BJ (cell line): ENCODE measurements around the gene PPP4C. TPM values are rescaled to one million over a fixed set of nuclear protein-coding genes. Genes with fewer than 3 reads are reported as not detected.

ENCODE experiments used
- CTCF ChIA-PET: fragments of 350-600 bp; formaldehyde crosslinking; extraction: SDS; loops from one replicate; lab custom pipeline; 2021; ENCODE audit warnings: antibody characterized with exemption, inconsistent platforms; lab: Yijun Ruan, JAX
- POLR2A ChIA-PET: fragments of 300-600 bp; sonication (Branson Sonifier 250); formaldehyde crosslinking; extraction: SDS; loops from one replicate; lab custom pipeline; 2021; ENCODE audit warnings: antibody characterized with exemption; lab: Charles Lee
- DNase-seq: peaks from one replicate; pipeline ENCODE4 v3.0.0-alpha.2; 2011; ENCODE audit warnings: low read depth
- H3K27me3 ChIP-seq: 2 replicates; pipeline ENCODE4 v1.6.0; 2011; ENCODE audit warnings: low read length; ENCODE audit not compliant: control insufficient read depth, insufficient read depth
- H3K36me3 ChIP-seq: 2 replicates; pipeline ENCODE4 v1.5.1; 2011; ENCODE audit warnings: low read length; ENCODE audit not compliant: control insufficient read depth, insufficient read depth
- H3K4me3 ChIP-seq: 2 replicates; pipeline ENCODE4 v1.5.1; 2011; ENCODE audit warnings: low read depth, mild to moderate bottlenecking, control low read depth, low read length
- polyA plus RNA-seq: library from polyadenylated mRNA; depleted of rRNA; stranded (reverse); fragments of >200 nt; gene quantifications from 2 replicates; pipeline ENCODE4 v1.2.3, GENCODE V29; 2011
- TF ChIP-seq, protein P1 (sequence below): IDR thresholded peaks from 2 replicates; pipeline ENCODE4 v1.5.1; 2011; ENCODE audit warnings: low read depth, mild to moderate bottlenecking, control low read depth, inconsistent platforms, low read length, moderate library complexity; ENCODE audit not compliant: insufficient read depth

PPP4C gene
- polyA plus RNA-seq, 1 experiment = 209 TPM

- ChIA-PET CTCF (no interaction called here), POLR2A (no interaction called here)
- TF ChIP-seq, protein P1, sequence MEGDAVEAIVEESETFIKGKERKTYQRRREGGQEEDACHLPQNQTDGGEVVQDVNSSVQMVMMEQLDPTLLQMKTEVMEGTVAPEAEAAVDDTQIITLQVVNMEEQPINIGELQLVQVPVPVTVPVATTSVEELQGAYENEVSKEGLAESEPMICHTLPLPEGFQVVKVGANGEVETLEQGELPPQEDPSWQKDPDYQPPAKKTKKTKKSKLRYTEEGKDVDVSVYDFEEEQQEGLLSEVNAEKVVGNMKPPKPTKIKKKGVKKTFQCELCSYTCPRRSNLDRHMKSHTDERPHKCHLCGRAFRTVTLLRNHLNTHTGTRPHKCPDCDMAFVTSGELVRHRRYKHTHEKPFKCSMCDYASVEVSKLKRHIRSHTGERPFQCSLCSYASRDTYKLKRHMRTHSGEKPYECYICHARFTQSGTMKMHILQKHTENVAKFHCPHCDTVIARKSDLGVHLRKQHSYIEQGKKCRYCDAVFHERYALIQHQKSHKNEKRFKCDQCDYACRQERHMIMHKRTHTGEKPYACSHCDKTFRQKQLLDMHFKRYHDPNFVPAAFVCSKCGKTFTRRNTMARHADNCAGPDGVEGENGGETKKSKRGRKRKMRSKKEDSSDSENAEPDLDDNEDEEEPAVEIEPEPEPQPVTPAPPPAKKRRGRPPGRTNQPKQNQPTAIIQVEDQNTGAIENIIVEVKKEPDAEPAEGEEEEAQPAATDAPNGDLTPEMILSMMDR = no peak
- DNase-seq = no peak
- H3K4me3 ChIP-seq = peak overlapping the region; percentile 88
- peaks cover 15% of the 10 kb centered on the region for H3K36me3 ChIP-seq
- no peaks in the 10 kb centered on the region for H3K27me3 ChIP-seq
Observed at GRCh38 chr16:30094541-30095165, 18.9 kb downstream of the PPP4C start.

GRCh38 chr16:30095166-30096078 is 19.6 kb downstream of the PPP4C start:
- no peak for DNase-seq
- Histone ChIP-seq H3K27me3 (no peaks in the 10 kb centered on the region), H3K4me3 (peak overlapping the region; percentile 88), H3K36me3 (peaks cover 15% of the 10 kb centered on the region)
- POLR2A ChIA-PET = no interaction called here
- TF ChIP-seq, protein P1 = no peak
- CTCF ChIA-PET = interaction anchor here (0.8 to 1.1 kb wide), 3 partner anchors 16 to 314 kb away, joined by 3 read pairs; no protein-coding TSS in a partner anchor

GRCh38 chr16:30096105-30096861 is 20.5 kb downstream of the PPP4C start, which contains the start of gene YPEL3:
TSS of gene YPEL3 (minus strand) at chr16:30096213. CDS start at chr16:30095482, 731 bp downstream.
- DNase-seq = peak; percentile 54
- H3K27me3 ChIP-seq = no peaks in the 10 kb centered on the region
- POLR2A ChIA-PET = interaction anchor here (0.6 kb wide), 2 partner anchors 11 to 44 kb away, joined by 3 read pairs; a partner anchor contains a TSS
- TF ChIP-seq, protein P1 = no peak
- CTCF ChIA-PET = interaction anchor here (0.8 to 1.2 kb wide), 4 partner anchors 14 to 313 kb away, joined by 3 to 5 read pairs (median 3); no protein-coding TSS in a partner anchor
- peaks cover 15% of the 10 kb centered on the region for H3K36me3 ChIP-seq
- peak within 1 kb of the TSS; percentile 88 for H3K4me3 ChIP-seq

GRCh38 chr16:30096862-30097563 is 21.2 kb downstream of the PPP4C start:
- no peaks in the 10 kb centered on the region for H3K27me3 ChIP-seq
- H3K36me3 ChIP-seq = peaks cover 15% of the 10 kb centered on the region
- no peak for DNase-seq
- POLR2A ChIA-PET = no interaction called here
- peak overlapping the region; percentile 30; the same call in 1 of the 2 replicates for H3K4me3 ChIP-seq
- CTCF ChIA-PET = interaction anchor here (1.2 kb wide), 1 partner anchor 14 kb away, joined by 5 read pairs; no protein-coding TSS in a partner anchor
- TF ChIP-seq, protein P1 = no peak
